Erythroblast (primary cell): ENCODE data around the gene DCST2.

Experiments
- DNase-seq, 2 experiments: peaks; one replicate each; lab custom pipeline; 2025; lab: John Stamatoyannopoulos, UW
- GATA1 ChIP-seq: IDR thresholded peaks from 2 replicates; pipeline ENCODE4 v1.6.1; 2011; ENCODE audit warnings: low read depth, mild to moderate bottlenecking, control low read depth, low read length, moderate library complexity
- POLR2A ChIP-seq: IDR thresholded peaks from 2 replicates; pipeline ENCODE4 v1.6.1; 2011; ENCODE audit warnings: mild to moderate bottlenecking, low read length

The DCST2 gene

DNA sequence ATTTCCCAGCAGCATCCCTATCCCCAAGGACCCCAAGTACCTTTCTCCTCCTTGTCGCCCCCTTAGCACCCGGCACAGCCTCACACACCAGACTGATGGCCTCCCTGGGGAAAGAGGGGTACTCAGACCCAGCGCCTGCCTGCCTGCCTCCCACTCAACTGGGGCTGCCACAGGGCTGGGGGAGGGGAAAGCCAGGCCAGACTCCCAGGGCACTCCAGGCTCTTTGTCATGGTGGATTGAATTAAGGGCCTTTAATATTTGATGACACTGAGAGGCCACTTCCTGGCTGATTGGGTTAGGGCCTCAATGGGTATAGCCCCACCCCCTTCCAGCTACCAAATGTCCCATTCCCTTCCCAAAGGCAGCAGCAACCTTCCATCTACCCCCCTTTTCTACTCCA lies 64.8 kb downstream of the DCST2 start:
- TF ChIP-seq GATA1: no peak
- no peak for TF ChIP-seq POLR2A
- no peak for DNase-seq
